Stomach smooth muscle (tissue), 2 donors: ENCODE results near the gene WDR4.
A peak's percentile ranks its signal among the peaks of the same experiment; 100 is the strongest.
"Not testable (repeated sequence)": the region's sequence is repeated elsewhere in the genome, so short reads cannot be mapped to it uniquely, and the experiment has no call there.

Experiments used
- H3K27ac ChIP-seq: one replicate; pipeline ENCODE4 v1.7.0; 2013; ENCODE audit warnings: mild to moderate bottlenecking, low read length, inconsistent platforms
- H3K27me3 ChIP-seq, 2 donors: one replicate each; pipeline ENCODE4 v1.7.0; 2013; ENCODE audit warnings: low read length in 2 of 2; ENCODE audit not compliant: insufficient read depth in 2 of 2, control insufficient read depth in 1 of 2
- H3K36me3 ChIP-seq, 2 donors: one replicate each; pipeline ENCODE4 v1.7.0; 2013; ENCODE audit warnings: low read length in 2 of 2; ENCODE audit not compliant: control insufficient read depth in 2 of 2, insufficient read depth in 2 of 2
- H3K4me1 ChIP-seq: one replicate; pipeline ENCODE4 v1.7.0; 2013; ENCODE audit warnings: low read length; ENCODE audit not compliant: control insufficient read depth, insufficient read depth
- H3K4me3 ChIP-seq, 2 donors: one replicate each; pipeline ENCODE4 v1.7.0; 2013; ENCODE audit warnings: low read length in 2 of 2
- H3K9ac ChIP-seq, 2 donors: one replicate each; pipeline ENCODE4 v1.7.0; 2013; ENCODE audit warnings: low read length in 2 of 2, mild to moderate bottlenecking in 1 of 2
- H3K9me3 ChIP-seq, 2 donors: one replicate each; pipeline ENCODE4 v1.7.0; 2013; ENCODE audit warnings: low read length in 2 of 2; ENCODE audit not compliant: control insufficient read depth in 2 of 2
- donor health status: healthy.
- donor health status: Pancreatic carcinoma.

Gene WDR4

GRCh38 chr21:42846221-42846620, 33.1 kb downstream of the WDR4 start:
- Histone ChIP-seq H3K9ac (no peak overlapping the region), H3K4me1 (peaks cover 11% of the 10 kb centered on the region), H3K27ac (no peak overlapping the region), H3K4me3 (no peak overlapping the region), H3K36me3 (peaks cover 24 to 26% of the 10 kb centered on the region in 2 donors), H3K9me3 (no peaks in the 10 kb centered on the region), H3K27me3 (no peaks in the 10 kb centered on the region)

DNA sequence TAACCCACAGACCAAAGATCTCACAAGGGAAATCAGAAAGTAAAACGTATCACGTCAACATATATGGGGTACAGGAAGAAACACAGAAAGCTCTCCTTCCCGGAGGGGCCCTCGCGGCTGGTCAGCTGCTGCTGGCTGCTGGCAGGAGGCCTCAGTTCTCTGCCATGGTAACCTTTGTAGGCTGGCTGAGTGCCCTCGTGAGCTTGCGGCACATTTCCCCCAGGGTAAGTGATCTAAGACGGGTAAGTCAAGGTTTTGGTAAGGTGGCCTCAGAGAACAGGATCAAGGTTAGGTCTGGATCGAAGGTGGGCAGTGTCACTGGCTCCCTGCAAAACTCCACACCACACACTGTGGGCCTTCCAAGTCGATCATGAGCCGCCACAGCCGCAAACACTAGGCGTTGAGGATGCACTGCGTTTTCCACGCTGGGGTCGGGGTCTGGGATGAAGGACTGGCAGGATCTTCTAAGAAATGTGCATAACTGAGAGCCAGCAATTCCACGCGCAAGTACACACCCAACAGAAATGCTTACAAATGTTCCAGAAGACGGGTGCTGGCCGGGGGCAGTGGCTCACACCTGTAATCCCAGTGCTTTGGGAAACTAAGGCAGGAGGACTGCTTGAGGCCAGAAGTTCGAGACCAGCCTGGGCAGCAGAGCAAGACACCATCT, 33.9 kb downstream of the WDR4 start:
- H3K36me3 ChIP-seq: peaks cover 30 to 32% of the 10 kb centered on the region in 2 donors
- peak overlapping the region; percentile 46 for H3K27ac ChIP-seq

DNA sequence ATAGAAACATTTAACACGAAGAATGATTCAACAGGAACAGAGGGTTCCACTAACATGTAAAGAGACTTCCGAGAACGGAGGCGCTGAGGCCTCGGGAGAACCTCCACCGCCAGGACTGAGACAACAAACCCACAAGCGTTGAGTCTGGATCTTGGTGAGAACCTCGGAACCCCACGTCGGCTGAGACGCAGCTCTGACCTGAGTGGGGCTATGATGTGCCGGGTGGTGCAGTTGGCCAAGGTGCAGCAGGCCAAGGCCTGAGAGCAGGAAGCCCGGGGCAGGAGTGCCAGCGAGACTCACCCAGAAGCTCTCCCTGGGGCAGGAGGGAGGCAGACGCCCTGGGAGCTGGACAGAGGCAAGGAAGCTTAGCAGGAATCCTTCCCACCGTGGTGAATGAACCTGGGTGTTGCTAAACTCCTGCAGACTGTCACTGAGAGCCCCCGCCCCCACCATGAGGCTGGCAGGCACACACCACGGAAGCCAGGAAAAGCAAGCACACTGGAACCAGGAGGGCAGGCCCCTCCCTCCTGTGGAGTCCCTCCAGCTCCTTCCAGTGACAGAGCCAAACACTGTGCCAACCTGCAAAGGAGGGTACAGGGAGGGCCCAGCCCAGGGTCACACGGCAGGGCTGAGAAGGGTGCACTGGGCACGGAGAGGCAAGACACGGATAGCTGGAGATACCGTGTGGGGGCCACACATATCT, 34.8 kb downstream of the WDR4 start:
- H3K9ac ChIP-seq: no peak overlapping the region
- H3K4me3 ChIP-seq: no peak overlapping the region
- no peaks in the 10 kb centered on the region for H3K27me3 ChIP-seq
- peak overlapping the region; percentile 46 for H3K27ac ChIP-seq
- H3K36me3 ChIP-seq: peaks cover 31 to 33% of the 10 kb centered on the region in 2 donors
- no peaks in the 10 kb centered on the region for H3K9me3 ChIP-seq
- peaks cover 11% of the 10 kb centered on the region for H3K4me1 ChIP-seq

More for the DNA sequence above, 33.9 kb downstream of the WDR4 start:
- Histone ChIP-seq H3K27me3 (no peaks in the 10 kb centered on the region), H3K4me1 (peaks cover 11% of the 10 kb centered on the region), H3K9me3 (no peaks in the 10 kb centered on the region), H3K4me3 (no peak overlapping the region), H3K9ac (peak overlapping the region in 1 of 2 donors; percentile 13)

DNA sequence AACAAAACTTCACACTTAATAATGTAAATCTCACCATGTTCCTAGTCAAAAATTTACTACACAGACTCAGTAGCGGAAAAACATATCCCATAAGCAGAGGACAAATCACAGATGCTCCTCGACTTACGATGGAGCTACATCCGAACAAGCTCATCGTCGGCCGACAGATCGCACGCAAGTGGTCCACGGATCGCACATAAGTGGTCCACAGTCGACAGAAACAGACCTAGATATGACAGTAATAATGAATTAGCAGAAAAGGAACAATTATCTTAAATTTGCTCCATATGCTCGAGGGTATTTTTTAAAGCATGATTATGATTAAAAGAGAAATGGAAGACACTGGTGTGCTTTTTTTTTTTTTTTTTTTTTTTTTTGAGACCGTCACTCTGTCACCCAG, 36.3 kb downstream of the WDR4 start:
- Histone ChIP-seq H3K4me3 (no peak overlapping the region), H3K36me3 (peaks cover 23 to 27% of the 10 kb centered on the region in 2 donors), H3K4me1 (peaks cover 11% of the 10 kb centered on the region), H3K27me3 (no peaks in the 10 kb centered on the region), H3K9me3 (no peaks in the 10 kb centered on the region), H3K9ac (no peak overlapping the region), H3K27ac (no peak overlapping the region)

GRCh38 chr21:42841916-42842655, 37.3 kb downstream of the WDR4 start:
- H3K27ac ChIP-seq, H3K9ac ChIP-seq, H3K4me3 ChIP-seq, H3K9me3 ChIP-seq, H3K27me3 ChIP-seq: not testable (repeated sequence)
- H3K4me1 ChIP-seq: peaks cover 11% of the 10 kb centered on the region
- peaks cover 23 to 27% of the 10 kb centered on the region in 2 donors for H3K36me3 ChIP-seq

- Histone ChIP-seq H3K36me3 (peaks cover 21 to 25% of the 10 kb centered on the region in 2 donors), H3K4me3 (no peak overlapping the region), H3K9me3 (no peaks in the 10 kb centered on the region), H3K4me1 (peaks cover 11% of the 10 kb centered on the region), H3K9ac (no peak overlapping the region), H3K27me3 (no peaks in the 10 kb centered on the region), H3K27ac (no peak overlapping the region)
Observed at GRCh38 chr21:42841156-42841915, 38.0 kb downstream of the WDR4 start.

- Histone ChIP-seq H3K27me3 (no peaks in the 10 kb centered on the region), H3K9me3 (no peaks in the 10 kb centered on the region), H3K27ac (no peak overlapping the region), H3K9ac (no peak overlapping the region), H3K4me1 (peaks cover 10% of the 10 kb centered on the region), H3K4me3 (no peak overlapping the region), H3K36me3 (peaks cover 16 to 20% of the 10 kb centered on the region in 2 donors)
Observed at GRCh38 chr21:42840411-42841155, 38.8 kb downstream of the WDR4 start.

DNA sequence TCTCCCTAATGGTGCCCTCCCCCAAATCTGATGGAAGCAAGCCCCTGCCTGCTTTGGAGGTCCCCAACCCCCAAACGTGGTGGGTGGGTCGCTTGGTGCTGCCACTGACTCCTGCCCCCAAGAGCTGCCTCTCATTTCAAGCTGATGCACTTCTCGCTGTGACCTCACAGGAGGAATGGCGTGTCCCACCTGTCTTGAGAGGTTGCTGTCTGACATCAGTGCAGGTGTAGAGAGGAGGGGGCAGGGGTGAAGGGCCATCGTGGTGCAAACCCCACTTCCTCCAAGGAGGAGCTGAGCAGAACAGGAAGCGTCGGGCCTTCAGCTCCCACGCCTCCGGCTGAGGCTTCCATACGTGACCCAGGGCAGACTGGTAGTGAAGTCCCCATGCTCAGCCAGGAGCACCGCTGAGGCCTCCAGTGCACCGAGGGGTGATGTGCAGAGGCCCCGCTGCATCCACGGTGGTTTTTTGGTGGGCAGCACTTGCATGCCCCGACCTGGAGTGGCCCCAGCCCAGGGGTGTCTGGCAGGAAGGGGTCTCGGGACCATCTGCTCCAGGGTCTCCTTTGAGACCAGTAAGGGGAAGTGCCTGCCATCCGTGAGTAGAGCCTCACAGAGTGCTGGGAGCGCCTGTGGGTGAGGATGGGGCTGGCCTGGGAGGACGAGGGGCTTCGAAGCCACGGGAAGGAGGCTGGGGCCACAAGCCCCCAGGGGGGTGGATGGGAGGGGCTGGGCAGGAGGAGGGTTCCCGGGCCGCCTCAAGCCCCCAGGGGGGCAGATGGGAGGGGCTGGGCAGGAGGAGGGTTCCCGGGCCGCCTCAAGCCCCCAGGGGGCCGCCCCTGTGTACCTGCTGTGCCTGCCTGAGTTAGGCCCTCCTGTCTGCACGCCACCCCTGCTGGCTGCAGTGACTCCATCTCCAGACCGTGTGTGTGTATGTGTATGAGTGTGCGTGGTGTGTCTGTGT, 39.8 kb downstream of the WDR4 start:
- no peak overlapping the region for H3K27ac ChIP-seq
- H3K9ac ChIP-seq: no peak overlapping the region
- no peaks in the 10 kb centered on the region for H3K27me3 ChIP-seq
- H3K9me3 ChIP-seq: no peaks in the 10 kb centered on the region
- peaks cover 2% of the 10 kb centered on the region for H3K4me1 ChIP-seq
- H3K4me3 ChIP-seq: no peak overlapping the region
- peaks cover 16% of the 10 kb centered on the region in 2 donors for H3K36me3 ChIP-seq

- not testable (repeated sequence) for H3K4me1 ChIP-seq, H3K27ac ChIP-seq, H3K9me3 ChIP-seq, H3K4me3 ChIP-seq, H3K27me3 ChIP-seq, H3K9ac ChIP-seq
- peaks cover 15 to 16% of the 10 kb centered on the region in 2 donors for H3K36me3 ChIP-seq
Observed at GRCh38 chr21:42838212-42838690, 41.1 kb downstream of the WDR4 start.
